K562 (cell line): Measurements from ENCODE around the gene SHLD2. TPM values are rescaled to one million over a fixed set of nuclear protein-coding genes. Genes with fewer than 3 reads are reported as not detected.

Experiments
- ATAC-seq: fragments of 200-7000 bp; cut with Tn5 transposase; 3 replicates; pipeline ENCODE4 v1.9.1; 2020; ENCODE audit warnings: moderate library complexity
- BruUV-seq: library from RNA; stranded (reverse); fragments of 400-500 nt; replicated peaks from 2 replicates; lab custom pipeline; 2021; lab: Mats Ljungman, UMichigan
- CTCF ChIA-PET: fragments of 300-600 bp; formaldehyde crosslinking; extraction: SDS; loops from one replicate; lab custom pipeline; 2021; ENCODE audit warnings: low intra/inter-chr PET ratio; lab: Yijun Ruan, JAX
- POLR2A ChIA-PET: fragments of 300-600, 350-650 bp; sonication (Branson Sonifier 250); formaldehyde crosslinking; extraction: SDS; loops from one replicate; lab custom pipeline; 2021; ENCODE audit warnings: antibody characterized with exemption, inconsistent platforms; lab: Yijun Ruan, JAX
- DNase-seq, 4 experiments: peaks; one replicate each; pipeline versions ENCODE4 v3.0.0 to v3.0.0-alpha.2; 2011 to 2018; ENCODE audit warnings: low spot score in 3 of 4, mixed read lengths in 3 of 4; ENCODE audit errors: extremely low read depth in 1 of 4
- FAIRE-seq: peaks from 2 replicates; lab custom pipeline; 2011; peaks lifted over from hg19 to GRCh38; lab: Jason Lieb, UNC
- H2AFZ ChIP-seq: 2 replicates; pipeline ENCODE4 v1.6.0; 2011; ENCODE audit warnings: low read depth, low read length, control low read depth, inconsistent platforms
- H3K27ac ChIP-seq: fragments of 200-600 bp; 3 replicates; pipeline ENCODE4 v1.8.0; 2011; ENCODE audit warnings: low read depth, mild to moderate bottlenecking, control low read depth, inconsistent platforms, low read length, moderate library complexity, mixed read lengths; ENCODE audit errors: extremely low read depth
- H3K27me3 ChIP-seq, 2 experiments: fragments of 300-600 bp in 1 of 2; 2 replicates in 1 of 2; 3 replicates in 1 of 2; pipeline versions ENCODE4 v1.6.0 to v1.8.0; 2011; ENCODE audit warnings: inconsistent platforms in 2 of 2, low read length in 2 of 2, mild to moderate bottlenecking in 1 of 2, mixed read lengths in 1 of 2, moderate library complexity in 1 of 2; ENCODE audit not compliant: control insufficient read depth in 2 of 2, insufficient read depth in 2 of 2
- H3K36me3 ChIP-seq: fragments of 300-600 bp; 3 replicates; pipeline ENCODE4 v1.8.0; 2011; ENCODE audit warnings: mild to moderate bottlenecking, low read length, inconsistent platforms; ENCODE audit not compliant: control insufficient read depth, insufficient read depth
- H3K4me1 ChIP-seq, 2 experiments: fragments of 200-600 bp in 1 of 2; replicated peaks in 1 of 2; 2 replicates in 1 of 2; 3 replicates in 1 of 2; pipeline versions ENCODE4 v1.5.1 to v1.8.0; 2011; ENCODE audit warnings: inconsistent platforms in 2 of 2, low read length in 2 of 2, mild to moderate bottlenecking in 1 of 2, mixed read lengths in 1 of 2, moderate library complexity in 1 of 2; ENCODE audit not compliant: control insufficient read depth in 2 of 2, insufficient read depth in 2 of 2
- H3K4me2 ChIP-seq: 2 replicates; pipeline ENCODE4 v1.6.1; 2011; ENCODE audit warnings: low read length, control low read depth, inconsistent platforms, mixed read lengths; ENCODE audit not compliant: insufficient read depth
- H3K4me3 ChIP-seq: fragments of 200-600 bp; sonication (generic), shearing (Covaris generic); 2 replicates; pipeline ENCODE4 v1.5.1; 2016; ENCODE audit warnings: control low read depth, inconsistent platforms
- H3K79me2 ChIP-seq: fragments of 200-600 bp; 3 replicates; pipeline ENCODE4 v1.8.0; 2011; ENCODE audit warnings: low read length, inconsistent platforms; ENCODE audit not compliant: control insufficient read depth, insufficient read depth
- H3K9ac ChIP-seq, 2 experiments: 2 replicates each; pipeline versions ENCODE4 v1.6.0 to v1.6.1; 2011; ENCODE audit warnings: low read depth in 2 of 2, low read length in 2 of 2, control low read depth in 1 of 2, inconsistent platforms in 1 of 2, mild to moderate bottlenecking in 1 of 2, mixed read lengths in 1 of 2; ENCODE audit not compliant: insufficient read depth in 1 of 2
- H3K9me1 ChIP-seq: one replicate; pipeline ENCODE4 v1.6.0; 2011; ENCODE audit warnings: inconsistent platforms, mild to moderate bottlenecking, low read length, moderate library complexity; ENCODE audit not compliant: control insufficient read depth, insufficient read depth
- H3K9me3 ChIP-seq: replicated peaks from 2 replicates; pipeline ENCODE4 v1.5.1; 2011; ENCODE audit warnings: low read depth, low read length, inconsistent platforms; ENCODE audit not compliant: control insufficient read depth, insufficient read depth
- H4K20me1 ChIP-seq: replicated peaks from 2 replicates; pipeline ENCODE4 v1.6.1; 2011; ENCODE audit warnings: low read length, inconsistent platforms, mixed read lengths; ENCODE audit not compliant: control insufficient read depth, insufficient read depth
- ATF1 ChIP-seq, 2 experiments: fragments of 450-650 bp in 1 of 2; IDR thresholded peaks; 2 replicates each; pipeline ENCODE4 v1.6.1; 2016; ENCODE audit warnings: missing compliant biosample characterization in 1 of 2, missing genetic modification characterization in 1 of 2
- MCM2 ChIP-seq: fragments of 450-650 bp; IDR thresholded peaks from 2 replicates; pipeline ENCODE4 v1.6.1; 2017; ENCODE audit warnings: low read depth, mild to moderate bottlenecking
- NUFIP1 ChIP-seq: fragments of 450-650 bp; IDR thresholded peaks from 2 replicates; pipeline ENCODE4 v1.6.1; 2018; ENCODE audit not compliant: partially characterized antibody
- RNF2 ChIP-seq: sonication (generic); IDR thresholded peaks from 2 replicates; pipeline ENCODE4 v1.6.1; 2016
- RREB1 ChIP-seq: fragments of 250-450 bp; sonication (Bioruptor Pico); IDR thresholded peaks from 2 replicates; pipeline ENCODE4 v1.4.0; 2020
- SPI1 ChIP-seq: IDR thresholded peaks from 2 replicates; pipeline ENCODE4 v1.6.1; 2011; ENCODE audit warnings: low read depth, low read length, control low read depth, borderline replicate concordance
- TRIM25 ChIP-seq: fragments of 450-650 bp; IDR thresholded peaks from 2 replicates; pipeline ENCODE4 v1.7.0; 2016; ENCODE audit warnings: borderline replicate concordance
- U2AF2 ChIP-seq: fragments of 200-400 bp; formaldehyde crosslinking; optimal IDR thresholded peaks from 2 replicates; pipeline ENCODE3; 2017; ENCODE audit warnings: low read depth, mild to moderate bottlenecking, low read length
- ZNF316 ChIP-seq: fragments of 450-650 bp; IDR thresholded peaks from 2 replicates; pipeline ENCODE4 v1.6.1; 2016
- ZNF766 ChIP-seq: fragments of 200-800 bp; sonication (Bioruptor generic); conservative IDR thresholded peaks from 2 replicates; pipeline ENCODE4 v1.6.1; 2016; ENCODE audit warnings: missing genetic modification characterization, missing compliant biosample characterization
- WGBS: fragments of 100-300 bp; shearing (Covaris generic); methylation state at CpG from one replicate; pipeline ENCODE4 v1.1.6; 2016; ENCODE audit warnings: low coverage, mixed read lengths; ENCODE audit not compliant: insufficient coverage; ENCODE audit errors: missing lambda C conversion rate; 5-methylcytosine and 5-hydroxymethylcytosine counted together
- in situ Hi-C: fragments of 300-500 bp; cut with MboI; formaldehyde crosslinking; loops from 4 replicates; pipeline ENCODE4 v1.15.0; 2018; ENCODE audit warnings: inconsistent platforms, mixed read lengths
- intact Hi-C: fragments of 100-400 bp; cut with micrococcal nuclease; formaldehyde crosslinking; loops from 2 replicates; pipeline ENCODE4 v1.14.2; 2022
- polyA plus RNA-seq, 8 experiments: library from polyadenylated mRNA; depleted of rRNA in 4 of 8; stranded (reverse) in 5 of 8; unstranded in 3 of 8; fragments of >200 nt; fragmentation: Nextera tagmentation in 2 of 8; fragmentation: Illumina TruSeq in 1 of 8; extraction: Ambion mirVana in 2 of 8; extraction: Trizol in 1 of 8; gene quantifications; 2 replicates each; pipeline versions ENCODE4 v1.2.1 to v1.2.3, GENCODE V29; 2011 to 2014; ENCODE audit warnings: inconsistent platforms in 1 of 8, missing spikeins in 1 of 8
- total RNA-seq, 7 experiments: library from RNA; depleted of rRNA in 6 of 7; stranded (reverse); fragments of >200 nt in 6 of 7; fragmentation: Illumina TruSeq in 2 of 7; extraction: Trizol in 2 of 7; gene quantifications; 2 replicates each; pipeline versions ENCODE4 v1.2.1 to v1.2.3, GENCODE V29; 2011 to 2021; ENCODE audit warnings: low replicate concordance in 1 of 7
- TF ChIP-seq, protein P1 (sequence below): fragments of 450-650 bp; IDR thresholded peaks from 2 replicates; pipeline ENCODE4 v1.6.1; 2017; ENCODE audit warnings: mild to moderate bottlenecking, moderate library complexity
- TF ChIP-seq, protein P2 (sequence below): fragments of 450-650 bp; conservative IDR thresholded peaks from 2 replicates; pipeline ENCODE4 v1.6.1; 2016; ENCODE audit warnings: missing genetic modification characterization, low read depth, mild to moderate bottlenecking, control low read depth, missing compliant biosample characterization

The SHLD2 gene
- total and polyA plus RNA-seq, 9 of the 15 experiments (the other 6 are each of a cell fraction or from before 2014, with no cell fraction given) = 21.6 to 51.2 (median 39.4) TPM

- Histone ChIP-seq H3K4me2 (no peak overlapping the region), H3K36me3 (peaks cover 62% of the 10 kb centered on the region), H3K27me3 (no peaks in the 10 kb centered on the region), H3K9me1 (no peaks in the 10 kb centered on the region), H3K4me3 (no peak overlapping the region), H2AFZ (no peak overlapping the region), H3K27ac (no peak overlapping the region), H4K20me1 (no peaks in the 10 kb centered on the region), H3K9ac (no peak overlapping the region), H3K4me1 (no peaks in the 10 kb centered on the region), H3K79me2 (peaks cover 26% of the 10 kb centered on the region), H3K9me3 (no peaks in the 10 kb centered on the region)
- 74% methylated on average over 7 of the region's 7 CpGs for WGBS
- ATAC-seq (no peak), FAIRE-seq (peak; percentile 35), DNase-seq (no peak)
- intact Hi-C loops = no loop called here
- in situ Hi-C loops = no loop called here
- ChIA-PET CTCF (no interaction called here), POLR2A (interaction anchor here (3.5 kb wide), 1 partner anchor 9 kb away, joined by 13 read pairs; the partner anchor contains the start of gene SHLD2)
- BruUV-seq = no TSS peak
- TF ChIP-seq MCM2 (no peak), ATF1 (CRISPR knock-in tag; IDR thresholded peaks at IDR 0.05) (no peak), ATF1 (tag; IDR thresholded peaks at IDR 0.05) (no peak), RNF2 (no peak), TRIM25 (no peak), SPI1 (no peak), RREB1 (CRISPR knock-in tag) (no peak), NUFIP1 (no peak), ZNF766 (CRISPR knock-in tag) (no peak), U2AF2 (no peak), ZNF316 (no peak)
- TF ChIP-seq, protein P1, sequence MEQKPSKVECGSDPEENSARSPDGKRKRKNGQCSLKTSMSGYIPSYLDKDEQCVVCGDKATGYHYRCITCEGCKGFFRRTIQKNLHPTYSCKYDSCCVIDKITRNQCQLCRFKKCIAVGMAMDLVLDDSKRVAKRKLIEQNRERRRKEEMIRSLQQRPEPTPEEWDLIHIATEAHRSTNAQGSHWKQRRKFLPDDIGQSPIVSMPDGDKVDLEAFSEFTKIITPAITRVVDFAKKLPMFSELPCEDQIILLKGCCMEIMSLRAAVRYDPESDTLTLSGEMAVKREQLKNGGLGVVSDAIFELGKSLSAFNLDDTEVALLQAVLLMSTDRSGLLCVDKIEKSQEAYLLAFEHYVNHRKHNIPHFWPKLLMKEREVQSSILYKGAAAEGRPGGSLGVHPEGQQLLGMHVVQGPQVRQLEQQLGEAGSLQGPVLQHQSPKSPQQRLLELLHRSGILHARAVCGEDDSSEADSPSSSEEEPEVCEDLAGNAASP = no peak
- TF ChIP-seq, protein P2, sequence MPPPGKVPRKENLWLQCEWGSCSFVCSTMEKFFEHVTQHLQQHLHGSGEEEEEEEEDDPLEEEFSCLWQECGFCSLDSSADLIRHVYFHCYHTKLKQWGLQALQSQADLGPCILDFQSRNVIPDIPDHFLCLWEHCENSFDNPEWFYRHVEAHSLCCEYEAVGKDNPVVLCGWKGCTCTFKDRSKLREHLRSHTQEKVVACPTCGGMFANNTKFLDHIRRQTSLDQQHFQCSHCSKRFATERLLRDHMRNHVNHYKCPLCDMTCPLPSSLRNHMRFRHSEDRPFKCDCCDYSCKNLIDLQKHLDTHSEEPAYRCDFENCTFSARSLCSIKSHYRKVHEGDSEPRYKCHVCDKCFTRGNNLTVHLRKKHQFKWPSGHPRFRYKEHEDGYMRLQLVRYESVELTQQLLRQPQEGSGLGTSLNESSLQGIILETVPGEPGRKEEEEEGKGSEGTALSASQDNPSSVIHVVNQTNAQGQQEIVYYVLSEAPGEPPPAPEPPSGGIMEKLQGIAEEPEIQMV (tag) = no peak
Measured at GRCh38 chr10:87105446-87106124, 10.6 kb downstream of the SHLD2 start.
